ENCODE measurements around the gene ZBTB9.

GRCh38 chr6:33429750-33430052, 24.7 kb upstream of the ZBTB9 start:
- TF ChIP-seq CTCF (IDR thresholded peaks at IDR 0.05 in 8 of 11, conservative IDR thresholded peaks at IDR 0.05 in 3 of 11) (no peak), POLR2A (IDR thresholded peaks at IDR 0.05) (no peak)
